GM19455 (cell line): ENCODE data around the gene C1QL2.

Experiments
- ATAC-seq: cut with Tn5 transposase; IDR thresholded peaks from one replicate; pipeline ENCODE4 v1.9.1; 2021; ENCODE audit not compliant: unreplicated experiment

C1QL2 gene

GRCh38 chr2:119158563-119159347 lies at the start of gene C1QL2:
TSS of gene C1QL2 (minus strand) at chr2:119158751. CDS start at chr2:119158269, 482 bp downstream.
- ATAC-seq, result no peak

- no peak for ATAC-seq
These were observed 48.9 kb upstream of the C1QL2 start for GRCh38 chr2:119207447-119207846.

- no peak for ATAC-seq
These were observed 47.6 kb upstream of the C1QL2 start for GRCh38 chr2:119206201-119206600.

GRCh38 chr2:119205001-119205706 lies 46.6 kb upstream of the C1QL2 start:
- no peak for ATAC-seq

GRCh38 chr2:119204525-119204924 lies 46.0 kb upstream of the C1QL2 start:
- ATAC-seq, result no peak

- ATAC-seq, result no peak
These were observed 44.2 kb upstream of the C1QL2 start for GRCh38 chr2:119202610-119203310.

- no peak for ATAC-seq
These were observed 43.3 kb upstream of the C1QL2 start for GRCh38 chr2:119201815-119202214.

GRCh38 chr2:119198240-119198840 lies 39.8 kb upstream of the C1QL2 start:
- no peak for ATAC-seq

GRCh38 chr2:119197529-119198239 lies 39.1 kb upstream of the C1QL2 start:
- no peak for ATAC-seq

- no peak for ATAC-seq
These were observed 38.5 kb upstream of the C1QL2 start for GRCh38 chr2:119197126-119197405.

GRCh38 chr2:119196301-119197125 lies 38.0 kb upstream of the C1QL2 start:
- ATAC-seq, result no peak

- ATAC-seq, result no peak
These were observed 37.3 kb upstream of the C1QL2 start for GRCh38 chr2:119195887-119196286.

- ATAC-seq, result no peak
These were observed 36.5 kb upstream of the C1QL2 start for GRCh38 chr2:119195001-119195400.

GRCh38 chr2:119192893-119193292 lies 34.3 kb upstream of the C1QL2 start:
- no peak for ATAC-seq

- ATAC-seq, result no peak
These were observed 32.0 kb upstream of the C1QL2 start for GRCh38 chr2:119190321-119191111.

- no peak for ATAC-seq
These were observed 26.0 kb upstream of the C1QL2 start for GRCh38 chr2:119184512-119184911.

- no peak for ATAC-seq
These were observed 23.4 kb upstream of the C1QL2 start for GRCh38 chr2:119181791-119182445.

- no peak for ATAC-seq
These were observed 22.8 kb upstream of the C1QL2 start for GRCh38 chr2:119181391-119181790.

GRCh38 chr2:119180892-119181291 lies 22.3 kb upstream of the C1QL2 start:
- no peak for ATAC-seq
